Hematopoietic multipotent progenitor cell treated with erythropoietin and hydrocortisone succinate and interleukin-3 and kit ligand, for 4 days (in vitro differentiated cells): Measurements from ENCODE around the gene AQP5.

Source experiments
- DNase-seq: peaks from one replicate; pipeline ENCODE4 v3.0.0-alpha.2; 2015

The AQP5 gene

GRCh38 chr12:49966511-49967041 lies 4.9 kb downstream of the AQP5 start:
- no peak for DNase-seq

GRCh38 chr12:49967042-49967776 lies 5.5 kb downstream of the AQP5 start:
- DNase-seq, result peak; percentile 92

GRCh38 chr12:49967777-49968250 lies 6.1 kb downstream of the AQP5 start:
- DNase-seq, result no peak

- DNase-seq, result no peak
Measured at GRCh38 chr12:49968471-49968870, 6.8 kb downstream of the AQP5 start.

- DNase-seq, result no peak
Measured at GRCh38 chr12:49969027-49969426, 7.4 kb downstream of the AQP5 start.

GRCh38 chr12:49969651-49970429 lies 8.2 kb downstream of the AQP5 start:
- peak; percentile 42 for DNase-seq

- no peak for DNase-seq
Measured at GRCh38 chr12:49970658-49971057, 9.0 kb downstream of the AQP5 start.

- DNase-seq, result no peak
Measured at GRCh38 chr12:49971141-49971540, 9.5 kb downstream of the AQP5 start.

- DNase-seq, result no peak
Measured at GRCh38 chr12:49972129-49972528, 10.5 kb downstream of the AQP5 start.

- no peak for DNase-seq
Measured at GRCh38 chr12:49972641-49973360, 11.1 kb downstream of the AQP5 start, which contains the start of gene AQP6. AQP6 (plus strand) TSS chr12:49972947; CDS start chr12:49973174, 227 bp downstream.

- no peak for DNase-seq
Measured at GRCh38 chr12:49973361-49973830, 11.7 kb downstream of the AQP5 start.

GRCh38 chr12:49974231-49974675 lies 12.6 kb downstream of the AQP5 start:
- DNase-seq, result peak; percentile 38

GRCh38 chr12:49974677-49975317 lies 13.1 kb downstream of the AQP5 start:
- DNase-seq, result no peak

GRCh38 chr12:49975318-49975761 lies 13.7 kb downstream of the AQP5 start:
- no peak for DNase-seq

GRCh38 chr12:49976557-49976956 lies 14.9 kb downstream of the AQP5 start:
- no peak for DNase-seq

- no peak for DNase-seq
Measured at GRCh38 chr12:49978125-49978524, 16.5 kb downstream of the AQP5 start.

GRCh38 chr12:49979016-49979586 lies 17.4 kb downstream of the AQP5 start:
- no peak for DNase-seq

- DNase-seq, result no peak
Measured at GRCh38 chr12:49979791-49980190, 18.1 kb downstream of the AQP5 start.

GRCh38 chr12:49980501-49981349 lies 19.1 kb downstream of the AQP5 start:
- no peak for DNase-seq

- peak; percentile 61 for DNase-seq
Measured at GRCh38 chr12:49982246-49983087, 20.8 kb downstream of the AQP5 start.
